ENCODE measurements around the gene FAM117A. TPM values are rescaled to one million over a fixed set of nuclear protein-coding genes. Genes with fewer than 3 reads are reported as not detected.

The FAM117A gene
- total and polyA plus RNA-seq, 2 of the 8 experiments (the other 6 are each of a cell fraction or from before 2014, with no cell fraction given) = 28.4 to 45.7 TPM

GRCh38 chr17:49707246-49707607 lies 56.7 kb downstream of the FAM117A start:
- Histone ChIP-seq H3K79me1 (ENCODE audit: low read depth, low read length) (no peaks in the 10 kb centered on the region; the same call in 1 of the 2 replicates), H3K56ac (replicated peaks; ENCODE audit: insufficient read length, low read depth, low read length) (no peak overlapping the region), H2AK5ac (ENCODE audit: low read depth, low read length) (no peak overlapping the region), H3K9me3 (ENCODE audit: insufficient read depth in 2 of 2, low read depth in 1 of 2, low read length in 1 of 2) (no peaks in the 10 kb centered on the region), H3K79me2 (ENCODE audit: control insufficient read depth in 1 of 2, insufficient read depth in 2 of 2, low read length in 2 of 2) (peaks cover 2 to 20% of the 10 kb centered on the region in 2 experiments; a peak in 3 of 4 replicates), H3K9ac (replicated peaks in 1 of 4; ENCODE audit: extremely low read depth in 1 of 4, low read depth in 3 of 4, low read length in 3 of 4) (peak overlapping the region; percentile 93 to 98 (median 96); a peak in 6 of 7 replicates), H2AFZ (ENCODE audit: low read length) (no peak overlapping the region), H3K36me3 (ENCODE audit: control insufficient read depth in 2 of 4, insufficient read depth in 4 of 4, low read length in 3 of 4) (peaks cover 12 to 36% (median 30%) of the 10 kb centered on the region in 4 experiments), H3K27me3 (replicated peaks in 1 of 4; ENCODE audit: control insufficient read depth in 3 of 4, extremely low read depth in 1 of 4, insufficient read depth in 3 of 4, low read length in 3 of 4) (no peaks in the 10 kb centered on the region), H4K20me1 (replicated peaks in 1 of 2; ENCODE audit: control insufficient read depth in 1 of 2, insufficient read depth in 2 of 2, low read length in 2 of 2) (no peaks in the 10 kb centered on the region), H2BK120ac (replicated peaks; ENCODE audit: low read depth, low read length) (no peak overlapping the region), H3K4me2 (ENCODE audit: insufficient read depth in 1 of 2, low read depth in 2 of 2, low read length in 2 of 2) (peak overlapping the region; percentile 57 to 92), H2BK5ac (ENCODE audit: low read depth, low read length) (peak overlapping the region; percentile 98; the same call in 1 of the 2 replicates), H3K23ac (ENCODE audit: insufficient read length) (no peak overlapping the region), H3K4ac (replicated peaks; ENCODE audit: insufficient read length, low read depth, low read length) (no peak overlapping the region), H4K8ac (ENCODE audit: extremely low read depth, insufficient read depth, low read length) (peak overlapping the region; percentile 100; the same call in 1 of the 2 replicates), H3K4me1 (replicated peaks in 1 of 4; ENCODE audit: control insufficient read depth in 3 of 4, insufficient read depth in 4 of 4, low read length in 3 of 4) (peaks cover 2 to 3% (median 3%) of the 10 kb centered on the region in 4 experiments; a peak in 6 of 7 replicates), H2BK15ac (ENCODE audit: low read length) (no peak overlapping the region), H3K4me3 (ENCODE audit: extremely low read depth in 1 of 4, insufficient read depth in 2 of 4, low read depth in 3 of 4, low read length in 4 of 4) (peak overlapping the region; percentile 76 to 97 (median 90)), H3K14ac (ENCODE audit: insufficient read length) (no peak overlapping the region), H3K27ac (ENCODE audit: low read depth, low read length) (0 out of 2 replicates have a peak overlapping the region, but pooled peaks have one; percentile 100), H3K18ac (ENCODE audit: extremely low read depth, low read length) (no peak overlapping the region), H2BK12ac (ENCODE audit: low read depth, low read length) (no peak overlapping the region), H4K91ac (replicated peaks; ENCODE audit: insufficient read length, low read length) (no peak overlapping the region), H2BK20ac (ENCODE audit: low read length) (no peak overlapping the region), H3K23me2 (ENCODE audit: low read depth, low read length) (peaks cover 6% of the 10 kb centered on the region; the same call in 1 of the 2 replicates), H4K5ac (ENCODE audit: insufficient read length, low read depth, low read length) (no peak overlapping the region)
- ChIA-PET POLR2A (ENCODE audit: partially characterized antibody) (interaction anchor here (0.9 to 3.4 kb wide), 9 partner anchors 10 to 139 kb away, joined by 3 to 29 read pairs (median 5); partner anchors contain the start of genes FAM117A and KAT7), CTCF (ENCODE audit: partially characterized antibody) (interaction anchor here (0.6 to 18.5 kb wide), 18 partner anchors 10 to 290 kb away, joined by 3 to 310 read pairs (median 6); partner anchors contain the start of gene NXPH3)
- no peak for FAIRE-seq
- 12% methylated on average over 12 of the region's 12 CpGs; no CpG with 5 or more reads in 1 of the 2 experiments for WGBS, 2 experiments (ENCODE audit: extremely low coverage in 1 of 2, insufficient coverage in 1 of 2, insufficient read length in 1 of 2, insufficient replicate concordance in 2 of 2, low coverage in 1 of 2, low lambda C conversion rate in 2 of 2, missing lambda C conversion rate in 1 of 2)
- no peak for DNase-seq (ENCODE audit: low read depth in 1 of 2, low spot score in 2 of 2)
- TF ChIP-seq RNF2 (IDR thresholded peaks at IDR 0.05; ENCODE audit: borderline replicate concordance, low read depth, low read length, missing control alignments, poor library complexity, severe bottlenecking) (no peak), E2F6 (IDR thresholded peaks at IDR 0.05) (no peak), RFX5 (IDR thresholded peaks at IDR 0.05; ENCODE audit: borderline replicate concordance, low read depth, low read length) (no peak), KDM4A (IDR thresholded peaks at IDR 0.05; ENCODE audit: low read depth, low read length, severe bottlenecking) (no peak), SIN3A (conservative IDR thresholded peaks at IDR 0.05 in 1 of 2, IDR thresholded peaks at IDR 0.05 in 1 of 2; ENCODE audit: low read depth in 1 of 2, low read length in 2 of 2) (no peak), TBP (IDR thresholded peaks at IDR 0.05; ENCODE audit: low read depth, low read length) (no peak), POU5F1 (IDR thresholded peaks at IDR 0.05; ENCODE audit: low read depth, low read length) (no peak), SIRT6 (IDR thresholded peaks at IDR 0.05; ENCODE audit: low read length) (no peak), BCL11A (IDR thresholded peaks at IDR 0.05; ENCODE audit: low read depth in 2 of 2, low read length in 2 of 2) (no peak), EP300 (IDR thresholded peaks at IDR 0.05; ENCODE audit: borderline replicate concordance in 1 of 2, low read depth in 2 of 2, low read length in 2 of 2) (no peak), POLR2A (IDR thresholded peaks at IDR 0.05; ENCODE audit: control extremely low read depth in 1 of 2, low read depth in 2 of 2, low read length in 2 of 2) (no peak), RBBP5 (IDR thresholded peaks at IDR 0.05; ENCODE audit: borderline replicate concordance, low read depth, low read length) (no peak)

All from H1 (cell line).